ENCODE measurements around the gene ACSL4.

ACSL4 gene

GRCh38 chrX:109760922-109761250, 27.8 kb upstream of the ACSL4 start:
- Histone ChIP-seq H3K9me2 (replicated peaks; ENCODE audit: low read depth, low read length) (no peaks in the 10 kb centered on the region), H3K79me2 (ENCODE audit: insufficient read depth, low read length) (no peaks in the 10 kb centered on the region), H2AFZ (ENCODE audit: low read length) (no peak overlapping the region; the same call in 1 of the 2 replicates), H3K27me3 (ENCODE audit: insufficient read depth, low read length, poor library complexity, severe bottlenecking) (no peaks in the 10 kb centered on the region), H3K4me3 (ENCODE audit: low read length, poor library complexity, severe bottlenecking) (peak overlapping the region; percentile 67), H3F3A (ENCODE audit: low read depth) (no peaks in the 10 kb centered on the region), H3K4me2 (ENCODE audit: low read depth, low read length, poor library complexity, severe bottlenecking) (peak overlapping the region; percentile 76), H3K9me3 (ENCODE audit: insufficient read depth, low read depth, low read length) (no peaks in the 10 kb centered on the region), H3K4me1 (ENCODE audit: insufficient read depth, low read length, poor library complexity, severe bottlenecking) (peaks cover 28% of the 10 kb centered on the region), H3K9ac (ENCODE audit: low read depth, low read length, poor library complexity, severe bottlenecking) (peak overlapping the region; percentile 77), H4K20me1 (ENCODE audit: insufficient read depth, low read length, poor library complexity, severe bottlenecking) (no peaks in the 10 kb centered on the region), H3K36me3 (ENCODE audit: insufficient read depth, low read length) (no peaks in the 10 kb centered on the region)
- TF ChIP-seq CTCF (conservative IDR thresholded peaks at IDR 0.05; ENCODE audit: low read length) (no peak), EZH2phosphoT487 (IDR thresholded peaks at IDR 0.05; ENCODE audit: borderline replicate concordance) (no peak)

GRCh38 chrX:109760209-109760921, 27.3 kb upstream of the ACSL4 start:
- Histone ChIP-seq H3K9me2 (replicated peaks; ENCODE audit: low read depth, low read length) (no peaks in the 10 kb centered on the region), H3F3A (ENCODE audit: low read depth) (no peaks in the 10 kb centered on the region), H3K4me1 (ENCODE audit: insufficient read depth, low read length, poor library complexity, severe bottlenecking) (peaks cover 28% of the 10 kb centered on the region), H3K27me3 (ENCODE audit: insufficient read depth, low read length, poor library complexity, severe bottlenecking) (no peaks in the 10 kb centered on the region), H2AFZ (ENCODE audit: low read length) (peak overlapping the region; percentile 66; the same call in 1 of the 2 replicates), H3K4me3 (ENCODE audit: low read length, poor library complexity, severe bottlenecking) (peak overlapping the region; percentile 67), H3K9me3 (ENCODE audit: insufficient read depth, low read depth, low read length) (no peaks in the 10 kb centered on the region), H3K79me2 (ENCODE audit: insufficient read depth, low read length) (no peaks in the 10 kb centered on the region), H3K9ac (ENCODE audit: low read depth, low read length, poor library complexity, severe bottlenecking) (peak overlapping the region; percentile 77), H3K4me2 (ENCODE audit: low read depth, low read length, poor library complexity, severe bottlenecking) (peak overlapping the region; percentile 76), H3K36me3 (ENCODE audit: insufficient read depth, low read length) (no peaks in the 10 kb centered on the region), H4K20me1 (ENCODE audit: insufficient read depth, low read length, poor library complexity, severe bottlenecking) (no peaks in the 10 kb centered on the region)
- TF ChIP-seq CTCF (conservative IDR thresholded peaks at IDR 0.05; ENCODE audit: low read length) (no peak), EZH2phosphoT487 (IDR thresholded peaks at IDR 0.05; ENCODE audit: borderline replicate concordance) (no peak)

- peaks cover 2% of the 10 kb centered on the region for H3K4me1 ChIP-seq (ENCODE audit: insufficient read depth, low read length, poor library complexity, severe bottlenecking)
- H3K36me3 ChIP-seq (ENCODE audit: insufficient read depth, low read length): no peaks in the 10 kb centered on the region
- H3K27me3 ChIP-seq (ENCODE audit: insufficient read depth, low read length, poor library complexity, severe bottlenecking): no peaks in the 10 kb centered on the region
- H3K9me2 ChIP-seq (replicated peaks; ENCODE audit: low read depth, low read length): no peaks in the 10 kb centered on the region
- no peak overlapping the region for H3K9ac ChIP-seq (ENCODE audit: low read depth, low read length, poor library complexity, severe bottlenecking)
- no peaks in the 10 kb centered on the region for H4K20me1 ChIP-seq (ENCODE audit: insufficient read depth, low read length, poor library complexity, severe bottlenecking)
- no peak for TF ChIP-seq EZH2phosphoT487 (IDR thresholded peaks at IDR 0.05; ENCODE audit: borderline replicate concordance)
- no peak for TF ChIP-seq CTCF (conservative IDR thresholded peaks at IDR 0.05; ENCODE audit: low read length)
- H3K9me3 ChIP-seq (ENCODE audit: insufficient read depth, low read depth, low read length): no peaks in the 10 kb centered on the region
- no peak overlapping the region for H3K4me2 ChIP-seq (ENCODE audit: low read depth, low read length, poor library complexity, severe bottlenecking)
- H3F3A ChIP-seq (ENCODE audit: low read depth): no peaks in the 10 kb centered on the region
- H3K79me2 ChIP-seq (ENCODE audit: insufficient read depth, low read length): no peaks in the 10 kb centered on the region
- no peak overlapping the region for H3K4me3 ChIP-seq (ENCODE audit: low read length, poor library complexity, severe bottlenecking)
- H2AFZ ChIP-seq (ENCODE audit: low read length): no peak overlapping the region
Observed at GRCh38 chrX:109753256-109753655, 20.2 kb upstream of the ACSL4 start.

Data from Loucy (cell line).